HepG2 (cell line): ENCODE measurements around the gene ATP5MC2.

Source experiments
- CTCF ChIP-seq: sonication (generic); formaldehyde crosslinking; IDR thresholded peaks from 2 replicates; pipeline ENCODE4 v1.5.0; 2020; ENCODE audit warnings: mild to moderate bottlenecking, missing genetic modification reagents, moderate library complexity
- FIP1L1 ChIP-seq: fragments of 200-400 bp; formaldehyde crosslinking; IDR thresholded peaks from 2 replicates; pipeline ENCODE4 v1.6.1; 2018; ENCODE audit warnings: low read depth, mild to moderate bottlenecking, low read length, moderate library complexity, borderline replicate concordance; ENCODE audit not compliant: insufficient read depth
- KDM1A ChIP-seq: IDR thresholded peaks from 2 replicates; pipeline ENCODE4 v1.6.1; 2016; ENCODE audit warnings: missing compliant biosample characterization
- KLF6 ChIP-seq: IDR thresholded peaks from 2 replicates; pipeline ENCODE4 v1.8.0; 2016; ENCODE audit warnings: missing biosample characterization, missing genetic modification reagents
- PBX2 ChIP-seq: IDR thresholded peaks from 2 replicates; pipeline ENCODE4 v1.6.1; 2016; ENCODE audit warnings: control low read depth
- ZNF318 ChIP-seq: sonication (generic); formaldehyde crosslinking; IDR thresholded peaks from 2 replicates; pipeline ENCODE4 v1.4.0; 2020; ENCODE audit warnings: mild to moderate bottlenecking, missing genetic modification reagents
- ZNF451 ChIP-seq: sonication (generic); formaldehyde crosslinking; IDR thresholded peaks from 2 replicates; pipeline ENCODE4 v1.5.0; 2020; ENCODE audit warnings: mild to moderate bottlenecking, missing genetic modification reagents
- ZSCAN30 ChIP-seq: sonication (generic); formaldehyde crosslinking; IDR thresholded peaks from 2 replicates; pipeline ENCODE4 v1.5.0; 2020; ENCODE audit warnings: mild to moderate bottlenecking, missing genetic modification reagents

- TF ChIP-seq ZSCAN30 (CRISPR knock-in tag) (no peak), KLF6 (CRISPR knock-in tag) (no peak), PBX2 (no peak), ZNF451 (CRISPR knock-in tag) (no peak), KDM1A (no peak), FIP1L1 (no peak), ZNF318 (no peak), CTCF (CRISPR knock-in tag) (no peak)
These were observed 12.3 kb upstream of the ATP5MC2 start for GRCh38 chr12:53688134-53688533.
